Right lobe of liver (tissue), 4 donors: ENCODE measurements around the gene CAPNS2.
A peak's percentile ranks its signal among the peaks of the same experiment; 100 is the strongest.

Experiments used
- CTCF ChIP-seq, 4 donors: fragments of 200-600 bp in 3 of 4; fragments of 450-650 bp in 1 of 4; IDR thresholded peaks; one replicate each; pipeline versions ENCODE4 v1.5.1 to v1.8.0; 2016 to 2022; ENCODE audit warnings: antibody characterized with exemption in 4 of 4, mild to moderate bottlenecking in 2 of 4
- POLR2A ChIP-seq: fragments of 450-650 bp; IDR thresholded peaks from one replicate; pipeline ENCODE4 v1.6.1; 2017; ENCODE audit warnings: antibody characterized with exemption, mild to moderate bottlenecking
- donor health status: DM: no; HTN: no; CAD: no.
- donor health status: DM: no; HTN: no; CAD: no.
- donor health status: DM: no; HTN: yes; CAD: no.

GRCh38 chr16:55543472-55543871 lies 23.0 kb upstream of the CAPNS2 start:
- peak; percentile 28 to 50 (median 47) for TF ChIP-seq CTCF (IDR thresholded peaks at IDR 0.05)
- no peak for TF ChIP-seq POLR2A
